GM19035 (cell line): ENCODE measurements around the gene PLEKHB1.

Experiments
- ATAC-seq: cut with Tn5 transposase; IDR thresholded peaks from one replicate; pipeline ENCODE4 v1.9.1; 2021; ENCODE audit not compliant: unreplicated experiment

The PLEKHB1 gene, protein sequence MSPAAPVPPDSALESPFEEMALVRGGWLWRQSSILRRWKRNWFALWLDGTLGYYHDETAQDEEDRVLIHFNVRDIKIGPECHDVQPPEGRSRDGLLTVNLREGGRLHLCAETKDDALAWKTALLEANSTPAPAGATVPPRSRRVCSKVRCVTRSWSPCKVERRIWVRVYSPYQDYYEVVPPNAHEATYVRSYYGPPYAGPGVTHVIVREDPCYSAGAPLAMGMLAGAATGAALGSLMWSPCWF

DNA sequence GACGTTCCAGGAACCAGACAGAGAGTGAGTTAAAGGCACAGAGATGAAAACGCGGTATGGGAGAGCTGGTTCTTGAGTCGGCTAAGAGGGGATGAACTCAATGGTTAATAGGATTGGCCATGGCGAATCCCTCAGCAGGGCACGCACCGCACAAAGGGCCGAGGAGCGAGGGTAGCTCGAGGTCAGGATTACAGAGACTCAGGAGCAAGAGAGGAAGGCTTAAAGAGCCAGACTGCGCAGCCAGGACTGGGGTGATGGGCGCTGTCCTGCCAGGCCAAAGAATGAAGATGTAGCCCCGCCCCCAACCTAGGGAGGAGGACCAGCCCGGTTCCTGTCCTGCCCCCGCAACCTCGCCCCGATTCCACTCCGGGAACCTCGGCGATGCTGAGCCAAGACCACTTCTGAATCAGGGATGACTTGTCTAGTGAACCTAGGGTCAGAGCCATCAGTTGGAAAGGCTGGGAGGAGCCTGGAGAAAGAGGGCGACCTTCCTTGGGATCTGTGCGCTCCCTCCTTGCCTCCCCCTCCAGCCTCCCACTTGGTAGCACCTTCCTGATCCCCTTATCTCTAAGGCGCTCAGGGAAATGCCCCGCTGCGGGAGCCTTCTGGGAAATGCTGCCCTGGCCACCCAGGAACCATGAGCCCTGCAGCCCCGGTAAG, at the start of gene PLEKHB1:
Gene PLEKHB1, plus strand, starts transcription at position 610 of the 660 bp plus-strand sequence. Its CDS starts 28 bp downstream, at position 638.
- ATAC-seq, result no peak

DNA sequence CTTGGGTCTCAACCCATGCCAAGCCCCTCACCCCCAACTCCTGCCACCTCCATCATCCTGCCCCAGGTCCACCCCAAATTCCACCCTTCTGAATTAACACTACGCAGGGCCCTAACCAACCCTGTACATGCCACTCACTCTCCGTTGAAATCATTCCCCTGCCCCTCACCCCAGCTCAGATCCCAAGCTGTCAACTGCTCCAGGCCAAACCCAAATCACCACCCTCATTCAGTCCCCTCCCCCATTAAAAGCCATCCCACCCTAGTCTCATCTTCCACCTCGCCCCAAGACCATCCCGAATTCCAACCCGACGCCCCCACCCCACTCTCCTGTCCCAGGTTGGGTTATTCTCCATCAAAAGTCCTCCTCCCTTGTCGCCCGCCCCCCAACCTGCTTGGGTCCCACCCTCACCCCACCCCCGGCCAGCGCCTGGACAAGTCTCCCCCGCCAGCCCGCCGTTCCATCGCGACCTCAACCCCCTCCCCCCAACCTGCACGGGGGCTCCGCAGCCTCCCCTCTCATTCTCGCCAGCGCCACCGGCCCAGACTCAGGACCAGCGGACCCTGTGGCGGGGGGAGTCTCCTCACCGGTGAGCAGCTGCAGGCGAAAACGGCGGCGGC, 48.9 kb upstream of the PLEKHB1 start:
- ATAC-seq, result peak; percentile 21

DNA sequence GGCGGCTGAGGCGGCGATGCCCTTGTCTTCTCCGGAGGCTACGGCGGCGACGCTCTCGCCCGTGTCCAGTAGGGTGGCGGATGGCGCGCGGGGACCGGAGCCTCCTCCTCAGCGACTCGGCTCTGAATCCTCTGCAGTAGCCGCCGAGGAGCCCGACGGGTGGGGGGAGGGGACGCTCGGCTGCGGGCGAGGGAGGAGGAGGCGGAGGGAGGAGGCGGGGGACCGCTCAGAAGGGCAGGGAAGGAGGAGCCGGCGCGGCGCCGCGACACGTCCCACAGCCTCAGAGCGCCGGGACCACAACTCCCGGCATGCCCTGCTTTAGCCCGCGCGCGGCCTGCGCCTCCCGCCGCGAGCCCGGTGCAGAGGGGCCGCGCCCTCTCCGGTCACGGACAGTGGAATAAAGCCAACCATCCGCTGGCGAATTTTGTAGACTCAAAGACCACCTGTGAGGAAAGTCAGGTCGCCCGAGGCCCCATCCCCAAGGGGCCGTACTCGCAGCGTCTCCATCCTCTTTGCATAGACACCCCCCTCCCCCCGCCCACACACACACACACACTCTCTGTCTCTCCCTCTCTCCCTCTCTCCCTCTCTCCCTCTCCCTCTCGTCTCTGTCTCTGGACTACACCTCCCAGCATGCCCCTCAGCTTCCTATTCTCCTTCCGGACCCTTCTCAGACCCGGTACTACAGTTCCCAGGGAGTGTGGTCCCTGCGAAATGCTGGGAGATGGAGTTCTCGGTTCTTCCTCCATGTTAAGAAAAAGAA, 48.2 kb upstream of the PLEKHB1 start, which contains the start of gene FAM168A:
Gene FAM168A, minus strand, starts transcription at position 157 of the 763 bp plus-strand sequence. CDS start 129,638 bp downstream, outside the sequence.
- peak; percentile 90 for ATAC-seq

DNA sequence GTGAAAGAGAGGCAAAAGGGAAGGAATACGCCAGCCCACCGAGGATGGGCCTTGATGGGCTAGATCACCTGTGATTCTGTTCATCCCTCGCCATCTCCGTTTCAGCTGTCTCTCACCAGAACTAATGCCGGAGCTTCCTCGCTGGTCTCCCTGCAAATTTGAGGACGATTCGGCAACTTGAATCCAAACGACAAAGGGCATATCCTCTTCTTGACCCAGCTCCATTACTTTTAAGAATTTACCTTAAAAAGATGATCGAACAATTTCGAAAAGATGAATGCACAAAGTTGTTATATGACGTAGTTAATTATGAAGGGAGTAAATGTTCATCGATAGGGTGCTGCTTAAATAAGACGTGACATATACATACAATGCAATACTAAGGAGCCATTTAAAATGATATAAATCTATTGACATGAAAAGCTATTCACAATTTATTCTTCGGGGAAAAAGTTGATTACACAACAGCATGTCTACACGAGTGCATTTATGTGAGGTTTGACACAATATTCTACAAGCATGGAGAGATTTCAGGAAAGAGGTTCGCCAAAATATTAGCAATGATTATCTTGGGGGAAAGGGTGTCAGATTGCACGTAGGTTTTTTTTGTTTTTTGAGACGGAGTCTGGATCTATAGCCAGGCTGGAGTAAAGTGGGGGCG, 47.5 kb upstream of the PLEKHB1 start:
- peak; percentile 5 for ATAC-seq

DNA sequence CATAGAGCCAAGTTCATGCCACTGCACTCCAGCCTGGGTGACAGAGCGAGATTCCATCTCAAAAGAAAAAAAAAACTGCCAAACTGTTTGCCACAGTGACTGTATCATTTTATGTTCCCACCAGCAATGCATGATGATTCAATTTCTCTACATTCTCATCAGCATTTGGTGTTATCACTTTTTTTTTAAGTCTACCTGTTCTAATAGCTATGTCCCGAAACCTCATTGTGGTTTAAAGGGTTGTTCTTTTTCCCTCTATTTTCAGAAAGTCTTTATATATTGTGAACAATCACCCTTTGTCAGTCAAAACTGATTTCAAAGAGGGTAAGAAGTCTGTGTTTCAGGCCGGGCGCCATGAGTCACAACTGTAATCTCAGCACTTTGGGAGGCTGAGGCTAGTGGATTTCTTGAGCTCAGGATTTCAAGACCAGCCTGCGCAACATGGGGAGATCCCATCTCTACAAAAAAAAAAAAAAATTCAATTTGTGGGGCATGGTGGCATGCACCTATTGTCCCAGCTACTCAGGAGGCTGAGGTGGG, 33.7 kb upstream of the PLEKHB1 start:
- ATAC-seq, result no peak

DNA sequence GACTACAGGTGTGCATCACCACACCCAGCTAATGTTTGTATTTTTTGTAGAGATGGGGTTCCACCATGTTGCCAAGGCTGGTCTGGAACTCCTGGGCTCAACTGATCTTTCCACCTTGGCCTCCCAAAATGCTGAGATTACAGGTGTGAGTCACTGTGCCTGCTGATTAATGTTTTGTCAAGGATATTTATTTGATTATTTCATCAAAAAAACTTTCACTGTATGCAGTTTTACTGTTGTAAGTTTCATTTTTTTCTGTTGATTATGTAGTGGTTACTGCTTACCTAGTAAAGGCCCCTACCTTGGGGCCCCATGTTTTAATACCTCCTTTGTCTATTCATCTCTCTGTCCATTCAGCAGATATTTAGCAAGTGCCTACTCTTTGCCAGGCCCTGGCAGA, 31.8 kb upstream of the PLEKHB1 start:
- ATAC-seq, result no peak

DNA sequence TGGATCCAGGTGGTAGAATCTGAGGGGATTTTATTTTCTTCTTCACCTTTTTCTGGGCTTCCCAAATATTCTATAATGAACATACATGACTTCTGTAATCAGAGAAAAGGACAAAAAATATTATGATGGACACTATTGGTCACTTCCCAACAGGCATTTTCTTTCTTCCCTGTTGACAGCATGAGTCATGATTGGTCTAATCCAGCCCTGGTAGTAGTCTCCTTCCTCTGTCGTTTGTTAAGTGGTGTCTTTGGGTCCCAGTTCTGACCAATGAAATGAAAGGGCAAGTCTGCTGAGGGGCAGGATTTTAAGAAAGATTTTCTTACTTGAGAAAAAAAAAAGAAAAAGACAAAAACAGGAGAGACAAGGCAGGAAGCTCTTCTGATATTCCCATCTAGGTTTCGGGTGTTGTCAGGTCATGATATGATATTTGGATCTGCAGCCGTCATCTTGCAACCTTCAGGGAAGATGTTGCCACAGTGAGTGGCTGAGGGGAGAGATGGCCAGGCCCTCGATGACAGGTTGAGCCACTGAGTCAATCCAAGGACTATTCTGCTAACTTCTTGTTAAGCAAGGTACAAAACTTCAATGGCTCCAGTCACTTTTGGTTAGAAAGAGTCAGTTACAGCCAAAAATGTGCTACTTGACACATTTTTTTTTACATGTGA, 23.3 kb upstream of the PLEKHB1 start:
- ATAC-seq, result no peak

DNA sequence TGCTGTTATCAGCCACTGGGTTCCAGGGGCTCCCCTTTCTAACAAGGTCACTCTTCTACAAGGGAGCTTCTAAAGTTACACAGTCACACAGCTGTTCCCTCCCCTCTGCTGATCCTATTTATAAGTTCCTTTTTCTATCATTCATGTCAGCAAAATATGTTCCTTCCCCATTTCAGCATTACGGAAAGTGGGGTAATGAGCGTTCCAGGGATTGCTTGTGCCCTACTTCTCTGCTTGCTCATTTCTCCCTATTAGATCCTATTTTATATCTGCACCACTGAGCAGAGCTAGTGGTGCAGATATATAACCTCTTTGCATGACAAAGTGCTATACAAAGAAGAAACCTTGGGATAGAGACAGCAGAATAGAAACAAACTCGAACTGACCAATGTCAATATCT, 22.7 kb upstream of the PLEKHB1 start:
- no peak for ATAC-seq

DNA sequence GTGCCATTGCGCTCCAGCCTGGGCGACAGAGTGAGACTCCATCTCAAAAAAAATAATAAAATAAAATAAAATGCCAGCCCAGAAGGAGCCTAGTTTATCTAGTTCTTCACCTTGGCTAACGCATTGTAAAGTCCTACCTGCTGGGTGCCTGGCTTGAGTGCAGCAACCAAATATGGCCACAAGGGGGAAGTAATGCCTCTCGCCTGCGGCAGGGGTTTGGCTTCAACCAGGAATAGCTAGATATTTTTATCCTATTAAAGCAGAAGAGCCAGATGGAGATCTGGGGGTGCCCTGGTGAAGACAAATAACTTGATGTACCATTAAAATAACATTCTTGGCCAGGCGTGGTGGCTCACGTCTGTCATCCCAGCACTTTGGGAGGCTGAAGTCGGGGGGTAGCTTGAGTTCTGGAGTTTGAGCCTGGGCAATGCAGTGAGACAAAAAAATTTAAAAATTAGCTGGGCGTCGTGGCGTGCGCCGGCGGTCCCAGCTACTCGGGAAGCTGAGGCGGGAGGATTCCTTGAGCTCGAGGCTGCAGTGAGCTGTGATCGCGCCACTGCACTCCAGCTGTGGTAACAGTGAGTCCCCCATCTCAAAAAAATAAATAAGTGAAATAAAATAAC, 20.6 kb upstream of the PLEKHB1 start:
- ATAC-seq, result no peak

DNA sequence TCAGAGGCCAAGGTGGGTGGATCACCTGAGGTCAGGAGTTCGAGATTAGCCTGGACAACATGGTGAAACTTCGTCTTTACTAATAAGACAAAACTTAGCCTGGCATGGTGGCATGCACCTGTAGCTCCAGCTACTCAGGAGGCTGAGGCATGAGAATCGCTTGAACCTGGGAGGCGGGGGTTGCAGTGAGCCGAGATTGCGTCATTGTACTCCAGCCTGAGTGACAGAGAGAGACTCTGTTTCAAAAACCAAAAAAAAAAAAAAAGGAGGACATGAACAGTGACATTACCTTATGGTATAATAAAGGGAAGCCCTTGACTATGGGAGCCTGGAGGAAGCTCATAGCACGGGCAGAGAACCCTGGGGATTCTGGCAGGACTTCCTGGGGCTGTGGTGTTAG, 16.5 kb upstream of the PLEKHB1 start:
- no peak for ATAC-seq

DNA sequence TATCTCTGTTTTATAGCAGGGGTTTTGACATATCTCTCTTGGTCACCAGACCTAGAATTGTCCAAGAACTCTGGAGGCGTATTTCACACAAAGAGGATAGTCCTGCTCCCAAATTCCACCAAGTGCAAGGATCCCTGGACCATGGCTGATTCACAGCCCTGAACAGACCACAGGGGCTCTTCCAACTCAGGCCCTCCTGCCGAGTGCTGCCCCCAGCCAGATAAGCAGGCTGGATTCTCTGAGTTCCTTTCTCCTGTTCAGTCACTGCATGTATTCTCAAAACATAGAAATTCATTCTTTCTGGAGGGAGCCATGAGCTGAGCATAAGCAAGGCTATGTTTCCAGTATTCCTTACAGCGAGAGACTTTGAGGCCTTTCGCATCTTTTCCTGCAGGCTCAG, 13.4 kb upstream of the PLEKHB1 start:
- ATAC-seq, result no peak

DNA sequence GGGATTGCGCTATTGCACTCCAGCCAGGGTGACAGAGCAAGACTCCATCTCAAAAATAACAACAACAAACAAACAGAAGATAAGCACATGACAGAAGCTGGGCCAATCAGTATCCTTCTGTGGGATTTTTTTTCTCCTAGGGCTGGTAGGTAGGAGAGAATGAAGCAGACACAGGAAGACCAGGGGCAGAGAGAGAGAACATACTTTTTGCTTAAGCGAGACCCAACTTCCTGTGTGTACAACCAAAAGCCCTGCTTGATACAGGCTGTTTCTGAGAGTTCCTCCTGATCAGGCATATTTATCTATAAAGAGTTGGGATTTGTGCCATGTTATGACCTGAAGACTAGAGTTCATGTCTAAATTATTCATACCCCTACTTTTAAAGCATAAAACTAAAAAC, 12.4 kb upstream of the PLEKHB1 start:
- no peak for ATAC-seq

DNA sequence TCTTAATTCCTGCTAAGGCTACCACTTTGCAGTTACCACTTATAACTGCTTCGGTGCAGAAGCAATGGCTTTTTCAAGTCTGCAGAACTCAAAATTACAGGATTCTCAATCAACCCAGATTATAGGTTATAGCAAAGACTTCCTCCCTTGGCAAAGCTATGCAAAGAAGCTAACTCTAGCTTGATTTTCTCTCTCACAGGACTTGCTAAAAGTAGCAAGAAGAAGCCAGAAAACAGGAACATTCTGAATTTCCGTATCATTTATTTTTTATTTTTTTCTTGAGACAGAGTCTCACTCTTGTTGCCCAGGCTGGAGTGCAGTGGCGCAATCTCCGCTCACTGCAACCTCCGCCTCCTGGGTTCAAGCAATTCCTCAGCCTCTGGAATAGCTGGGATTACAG, 10.7 kb upstream of the PLEKHB1 start:
- no peak for ATAC-seq

DNA sequence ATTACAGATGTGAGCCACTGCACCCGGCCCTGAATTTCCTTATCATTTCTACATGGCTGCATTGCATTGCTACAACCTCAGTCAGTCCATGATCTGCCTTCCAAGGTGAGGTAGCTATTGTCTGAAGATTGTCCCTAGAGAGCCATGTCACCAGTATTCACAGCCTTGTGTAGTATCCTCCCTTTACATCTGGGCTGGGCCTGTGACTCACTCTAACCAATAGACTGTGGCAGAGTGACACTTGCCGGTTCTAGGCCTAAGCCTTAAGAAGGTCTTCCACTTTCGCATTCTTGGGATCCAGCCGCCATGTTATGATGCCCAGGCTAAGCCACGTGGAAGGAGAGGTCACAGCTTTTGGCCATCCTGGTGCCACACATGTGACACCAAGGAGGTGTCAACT, 10.1 kb upstream of the PLEKHB1 start:
- no peak for ATAC-seq

DNA sequence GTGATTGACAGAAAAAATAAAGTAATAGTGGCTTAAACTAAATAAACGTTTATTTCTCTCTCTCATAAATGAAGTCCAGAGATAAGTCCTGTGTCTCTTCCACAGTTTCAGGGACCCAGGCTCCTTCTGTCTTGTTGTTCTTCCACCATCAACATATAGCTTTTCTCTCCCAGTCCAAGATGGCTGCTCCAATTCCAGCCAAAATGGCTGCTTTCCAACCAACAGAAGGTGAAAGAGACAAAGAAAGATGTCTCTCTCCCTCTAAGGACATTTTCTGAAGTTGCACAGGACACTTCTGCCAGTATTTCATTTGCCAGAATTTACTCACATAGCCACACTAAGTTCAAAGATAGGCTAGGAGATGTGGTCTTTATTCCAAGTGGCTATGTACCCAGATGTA, 9.4 kb upstream of the PLEKHB1 start:
- no peak for ATAC-seq

DNA sequence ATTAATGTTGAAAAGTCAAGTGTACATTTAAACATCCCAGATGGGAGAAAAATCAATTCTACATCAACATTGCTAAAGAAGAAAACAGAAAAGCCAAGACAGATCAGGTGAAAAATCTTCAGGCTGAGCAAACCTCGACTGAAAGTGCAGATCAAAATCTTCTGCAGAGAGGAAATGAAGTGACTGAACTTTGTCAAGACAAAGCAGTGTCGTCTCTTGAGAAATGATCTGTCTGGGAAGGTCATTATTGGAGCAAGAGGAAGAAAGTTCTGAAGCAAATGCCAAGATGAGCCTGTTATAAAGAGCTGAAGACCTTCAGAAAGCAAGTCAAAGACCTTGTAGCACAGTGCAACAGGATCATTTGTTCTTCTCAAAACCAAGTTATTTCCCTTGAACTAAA, 5.8 kb upstream of the PLEKHB1 start:
- no peak for ATAC-seq

DNA sequence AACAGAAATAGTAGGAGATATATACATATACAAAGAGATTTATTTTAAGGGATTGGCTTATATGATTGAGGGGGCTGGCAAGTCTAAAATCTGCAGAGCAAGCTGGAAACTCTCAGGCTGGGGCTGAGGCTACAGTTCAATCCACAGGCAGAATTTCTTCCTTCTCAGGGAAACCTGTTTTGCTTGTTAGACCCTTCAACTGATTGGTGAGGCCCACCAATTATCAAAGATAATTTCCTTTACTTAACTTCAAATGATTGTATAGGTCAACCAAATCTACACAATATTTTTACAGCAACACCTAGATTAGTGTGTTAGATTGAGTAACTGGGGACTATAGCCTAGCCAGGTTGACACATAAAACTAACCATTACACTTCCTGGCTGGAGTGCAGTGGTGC, 4.7 kb upstream of the PLEKHB1 start:
- no peak for ATAC-seq

DNA sequence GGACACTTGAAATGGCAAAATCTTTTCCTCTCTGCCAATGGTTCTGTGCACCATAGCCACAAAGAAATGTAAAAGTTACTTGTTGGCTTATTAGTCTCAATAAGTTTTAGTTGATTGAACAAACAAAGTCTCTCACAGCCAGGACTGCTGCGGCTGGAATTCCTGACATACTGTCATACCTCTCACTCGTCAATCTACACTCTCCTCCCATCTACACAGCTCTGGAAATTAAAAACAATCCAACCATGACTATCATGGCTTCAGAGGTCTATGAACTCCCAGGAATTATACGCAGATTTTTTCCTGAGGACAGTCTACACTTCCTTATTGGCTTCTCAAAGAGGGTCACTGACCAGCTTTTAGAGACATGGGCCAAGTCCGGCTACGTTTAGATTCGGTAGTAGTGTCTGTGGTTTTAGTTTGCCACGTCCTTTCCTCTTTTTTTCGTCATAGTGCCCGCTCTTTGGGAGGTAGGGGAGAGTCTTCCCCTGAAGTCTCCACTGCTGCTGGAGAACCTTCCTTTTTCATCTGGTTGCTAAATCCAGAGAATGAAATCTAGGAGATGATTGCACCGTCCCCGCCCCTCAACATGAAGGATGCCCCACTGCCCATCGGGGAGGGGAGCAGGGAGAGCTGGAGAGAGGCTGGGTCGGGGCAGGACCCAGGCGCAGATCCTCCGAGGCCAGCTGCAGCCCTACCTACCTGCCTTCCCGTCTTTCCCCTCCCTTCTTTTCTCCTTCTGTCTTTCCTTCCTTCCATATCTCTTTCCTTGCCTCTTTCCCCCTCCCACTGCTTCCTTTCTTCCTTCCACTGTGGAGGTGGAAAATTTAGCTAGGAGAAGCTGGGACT, 1.0 kb upstream of the PLEKHB1 start:
- ATAC-seq, result no peak
